Measurements from ENCODE around the gene BTBD16. TPM values are rescaled to one million over a fixed set of nuclear protein-coding genes. Genes with fewer than 3 reads are reported as not detected.

The BTBD16 gene
- total RNA-seq, 1 experiment from 2014 or later = 0.35 TPM

GRCh38 chr10:122303271-122304053 lies 32.4 kb downstream of the BTBD16 start:
- H3K27me3 Mint-ChIP-seq (ENCODE audit: unreplicated experiment) = no peaks in the 10 kb centered on the region
- H3K9me3 Mint-ChIP-seq (ENCODE audit: low read depth, unreplicated experiment) = peaks cover 6% of the 10 kb centered on the region
- BruUV-seq (replicated peaks) = no TSS peak
- TF ChIP-seq CTCF (IDR thresholded peaks at IDR 0.05; ENCODE audit: unreplicated experiment) = no peak
- no peak overlapping the region for H3K4me3 Mint-ChIP-seq (ENCODE audit: low read depth, unreplicated experiment)
- DNase-seq = no peak
- H3K4me1 Mint-ChIP-seq (ENCODE audit: low read depth, unreplicated experiment) = peaks cover 11% of the 10 kb centered on the region
- H3K27ac Mint-ChIP-seq (ENCODE audit: unreplicated experiment) = no peak overlapping the region
- CTCF ChIA-PET = no interaction called here
- peaks cover 15% of the 10 kb centered on the region for H3K36me3 Mint-ChIP-seq (ENCODE audit: insufficient read depth, unreplicated experiment)
- intact Hi-C loops (cut with micrococcal nuclease; ENCODE audit: unreplicated experiment) = no loop called here

GRCh38 chr10:122304054-122304579 lies 33.0 kb downstream of the BTBD16 start:
- H3K4me1 Mint-ChIP-seq (ENCODE audit: low read depth, unreplicated experiment) = peaks cover 18% of the 10 kb centered on the region
- peaks cover 6% of the 10 kb centered on the region for H3K9me3 Mint-ChIP-seq (ENCODE audit: low read depth, unreplicated experiment)
- DNase-seq = no peak
- TF ChIP-seq CTCF (IDR thresholded peaks at IDR 0.05; ENCODE audit: unreplicated experiment) = no peak
- no peaks in the 10 kb centered on the region for H3K27me3 Mint-ChIP-seq (ENCODE audit: unreplicated experiment)
- peaks cover 16% of the 10 kb centered on the region for H3K36me3 Mint-ChIP-seq (ENCODE audit: insufficient read depth, unreplicated experiment)
- CTCF ChIA-PET = no interaction called here
- no peak overlapping the region for H3K4me3 Mint-ChIP-seq (ENCODE audit: low read depth, unreplicated experiment)
- BruUV-seq (replicated peaks) = no TSS peak
- intact Hi-C loops (cut with micrococcal nuclease; ENCODE audit: unreplicated experiment) = no loop called here
- no peak overlapping the region for H3K27ac Mint-ChIP-seq (ENCODE audit: unreplicated experiment)

GRCh38 chr10:122306282-122306681 lies 35.2 kb downstream of the BTBD16 start:
- Mint-ChIP-seq H3K27ac (ENCODE audit: unreplicated experiment) (no peak overlapping the region), H3K9me3 (ENCODE audit: low read depth, unreplicated experiment) (peaks cover 6% of the 10 kb centered on the region), H3K4me1 (ENCODE audit: low read depth, unreplicated experiment) (peaks cover 33% of the 10 kb centered on the region), H3K27me3 (ENCODE audit: unreplicated experiment) (no peaks in the 10 kb centered on the region), H3K4me3 (ENCODE audit: low read depth, unreplicated experiment) (no peak overlapping the region), H3K36me3 (ENCODE audit: insufficient read depth, unreplicated experiment) (peaks cover 14% of the 10 kb centered on the region)
- BruUV-seq (replicated peaks) = no TSS peak
- CTCF ChIA-PET = no interaction called here
- no peak for DNase-seq
- intact Hi-C loops (cut with micrococcal nuclease; ENCODE audit: unreplicated experiment) = no loop called here
- no peak for TF ChIP-seq CTCF (IDR thresholded peaks at IDR 0.05; ENCODE audit: unreplicated experiment)

GRCh38 chr10:122306744-122307143 lies 35.6 kb downstream of the BTBD16 start:
- BruUV-seq (replicated peaks) = no TSS peak
- CTCF ChIA-PET = no interaction called here
- Mint-ChIP-seq H3K4me1 (ENCODE audit: low read depth, unreplicated experiment) (peaks cover 37% of the 10 kb centered on the region), H3K9me3 (ENCODE audit: low read depth, unreplicated experiment) (peaks cover 6% of the 10 kb centered on the region), H3K36me3 (ENCODE audit: insufficient read depth, unreplicated experiment) (peaks cover 14% of the 10 kb centered on the region), H3K4me3 (ENCODE audit: low read depth, unreplicated experiment) (no peak overlapping the region), H3K27ac (ENCODE audit: unreplicated experiment) (no peak overlapping the region), H3K27me3 (ENCODE audit: unreplicated experiment) (no peaks in the 10 kb centered on the region)
- no peak for DNase-seq
- intact Hi-C loops (cut with micrococcal nuclease; ENCODE audit: unreplicated experiment) = no loop called here
- no peak for TF ChIP-seq CTCF (IDR thresholded peaks at IDR 0.05; ENCODE audit: unreplicated experiment)

All from Calu3 (cell line).